Measurements from ENCODE around the gene ERVFRD-1.
"Not testable (repeated sequence)": the region's sequence is repeated elsewhere in the genome, so short reads cannot be mapped to it uniquely, and the experiment has no call there.

ERVFRD-1 gene

GRCh38 chr6:11089695-11090094, 21.8 kb downstream of the ERVFRD-1 start:
- no peak for DNase-seq (ENCODE audit: low read depth in 2 of 2)

GRCh38 chr6:11087141-11087812, 24.2 kb downstream of the ERVFRD-1 start:
- DNase-seq (ENCODE audit: low read depth in 2 of 2) = not testable (repeated sequence)

- DNase-seq (ENCODE audit: low read depth in 2 of 2) = no peak
Measured at GRCh38 chr6:11085758-11086435, 25.6 kb downstream of the ERVFRD-1 start.

GRCh38 chr6:11083956-11084355, 27.6 kb downstream of the ERVFRD-1 start:
- DNase-seq (ENCODE audit: low read depth in 2 of 2) = no peak

- no peak for DNase-seq (ENCODE audit: low read depth in 2 of 2)
Measured at GRCh38 chr6:11083491-11083890, 28.0 kb downstream of the ERVFRD-1 start.

GRCh38 chr6:11080296-11080695, 31.2 kb downstream of the ERVFRD-1 start:
- no peak for DNase-seq (ENCODE audit: low read depth in 2 of 2)

GRCh38 chr6:11078266-11078665, 33.3 kb downstream of the ERVFRD-1 start:
- no peak for DNase-seq (ENCODE audit: low read depth in 2 of 2)

GRCh38 chr6:11076540-11076939, 35.0 kb downstream of the ERVFRD-1 start:
- no peak for DNase-seq (ENCODE audit: low read depth in 2 of 2)

- DNase-seq (ENCODE audit: low read depth in 2 of 2) = no peak
Measured at GRCh38 chr6:11072101-11072500, 39.4 kb downstream of the ERVFRD-1 start.

GRCh38 chr6:11069760-11070159, 41.8 kb downstream of the ERVFRD-1 start:
- DNase-seq (ENCODE audit: low read depth in 2 of 2) = no peak

GRCh38 chr6:11067348-11067747, 44.2 kb downstream of the ERVFRD-1 start:
- DNase-seq (ENCODE audit: low read depth in 2 of 2) = no peak

- no peak for DNase-seq (ENCODE audit: low read depth in 2 of 2)
Measured at GRCh38 chr6:11066505-11067347, 44.8 kb downstream of the ERVFRD-1 start.

GRCh38 chr6:11065436-11066202, 45.9 kb downstream of the ERVFRD-1 start:
- DNase-seq (ENCODE audit: low read depth in 2 of 2) = no peak

GRCh38 chr6:11064836-11065235, 46.7 kb downstream of the ERVFRD-1 start:
- no peak for DNase-seq (ENCODE audit: low read depth in 2 of 2)

GRCh38 chr6:11062715-11063114, 48.8 kb downstream of the ERVFRD-1 start:
- DNase-seq (ENCODE audit: low read depth in 2 of 2) = no peak

GRCh38 chr6:11062083-11062482, 49.4 kb downstream of the ERVFRD-1 start:
- DNase-seq (ENCODE audit: low read depth in 2 of 2) = no peak

GRCh38 chr6:11058406-11058805, 53.1 kb downstream of the ERVFRD-1 start:
- DNase-seq (ENCODE audit: low read depth in 2 of 2) = no peak

- no peak for DNase-seq (ENCODE audit: low read depth in 2 of 2)
Measured at GRCh38 chr6:11056871-11057270, 54.7 kb downstream of the ERVFRD-1 start.

GRCh38 chr6:11055127-11055627, 56.3 kb downstream of the ERVFRD-1 start:
- no peak for DNase-seq (ENCODE audit: low read depth in 2 of 2)

GRCh38 chr6:11054722-11055121, 56.8 kb downstream of the ERVFRD-1 start:
- DNase-seq (ENCODE audit: low read depth in 2 of 2) = no peak

- no peak for DNase-seq (ENCODE audit: low read depth in 2 of 2)
Measured at GRCh38 chr6:11053307-11053706, 58.2 kb downstream of the ERVFRD-1 start.
